HG03060 (cell line): ENCODE results near the gene EDNRA.

ENCODE experiments used
- ATAC-seq: cut with Tn5 transposase; IDR thresholded peaks from one replicate; pipeline ENCODE4 v1.9.1; 2021; ENCODE audit warnings: low read depth, moderate number of reproducible peaks; ENCODE audit not compliant: unreplicated experiment

EDNRA gene

DNA sequence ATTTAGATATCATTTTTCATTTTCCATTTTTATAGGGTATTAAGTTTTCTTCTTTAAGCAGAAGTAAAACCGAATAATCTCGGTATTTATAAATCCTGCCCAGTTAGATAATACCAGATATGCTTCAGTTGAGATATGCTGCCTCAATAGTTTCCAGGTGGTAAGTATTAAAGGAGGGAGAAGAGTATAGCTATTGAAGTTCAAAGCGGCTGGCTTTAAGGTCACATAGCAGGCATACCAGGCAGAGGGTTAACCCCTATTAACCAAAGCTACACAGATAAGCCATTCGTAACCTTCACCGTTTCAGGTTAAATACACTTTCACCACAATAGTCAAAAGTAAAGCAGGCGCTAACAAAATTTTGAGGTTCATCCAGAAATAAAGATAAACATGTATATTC lies 54.2 kb downstream of the EDNRA start:
- no peak for ATAC-seq

DNA sequence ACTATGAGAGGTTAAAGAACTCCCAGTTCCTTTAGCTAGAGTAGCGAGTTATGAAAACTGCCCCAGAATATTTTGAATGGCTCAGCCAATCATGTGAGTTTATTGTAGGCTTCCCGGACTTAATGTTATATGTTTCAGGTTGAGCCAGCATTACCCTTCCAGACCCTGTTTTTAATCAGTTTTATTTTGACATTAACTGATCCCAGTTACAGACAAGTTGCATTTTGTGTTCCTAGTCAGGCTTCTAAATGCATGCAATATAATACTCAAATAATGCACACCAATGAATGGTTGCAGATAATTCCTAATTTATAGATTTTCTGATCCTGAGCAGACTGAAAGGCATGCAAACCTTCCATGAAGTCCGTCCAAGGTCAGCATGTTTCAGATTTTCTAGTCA lies 57.8 kb downstream of the EDNRA start:
- no peak for ATAC-seq

DNA sequence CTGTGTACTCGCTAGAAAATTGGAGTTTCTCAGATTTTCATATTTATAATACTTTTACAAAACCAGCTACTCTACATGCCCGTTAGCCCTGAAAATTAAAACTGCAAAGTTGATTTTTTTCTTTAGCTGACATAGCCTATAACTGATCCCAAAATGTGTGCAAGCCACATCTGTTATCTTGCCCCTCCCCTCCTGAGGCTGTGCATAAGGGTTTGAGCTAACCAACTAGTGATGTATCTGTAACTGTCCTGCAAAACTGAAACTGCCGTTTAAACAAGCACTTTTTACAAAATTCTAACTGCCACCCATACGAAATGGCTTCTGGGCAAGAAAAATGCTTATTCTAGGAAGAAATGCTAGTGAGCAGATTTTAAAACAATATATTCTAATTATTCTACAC lies 59.1 kb downstream of the EDNRA start:
- no peak for ATAC-seq

DNA sequence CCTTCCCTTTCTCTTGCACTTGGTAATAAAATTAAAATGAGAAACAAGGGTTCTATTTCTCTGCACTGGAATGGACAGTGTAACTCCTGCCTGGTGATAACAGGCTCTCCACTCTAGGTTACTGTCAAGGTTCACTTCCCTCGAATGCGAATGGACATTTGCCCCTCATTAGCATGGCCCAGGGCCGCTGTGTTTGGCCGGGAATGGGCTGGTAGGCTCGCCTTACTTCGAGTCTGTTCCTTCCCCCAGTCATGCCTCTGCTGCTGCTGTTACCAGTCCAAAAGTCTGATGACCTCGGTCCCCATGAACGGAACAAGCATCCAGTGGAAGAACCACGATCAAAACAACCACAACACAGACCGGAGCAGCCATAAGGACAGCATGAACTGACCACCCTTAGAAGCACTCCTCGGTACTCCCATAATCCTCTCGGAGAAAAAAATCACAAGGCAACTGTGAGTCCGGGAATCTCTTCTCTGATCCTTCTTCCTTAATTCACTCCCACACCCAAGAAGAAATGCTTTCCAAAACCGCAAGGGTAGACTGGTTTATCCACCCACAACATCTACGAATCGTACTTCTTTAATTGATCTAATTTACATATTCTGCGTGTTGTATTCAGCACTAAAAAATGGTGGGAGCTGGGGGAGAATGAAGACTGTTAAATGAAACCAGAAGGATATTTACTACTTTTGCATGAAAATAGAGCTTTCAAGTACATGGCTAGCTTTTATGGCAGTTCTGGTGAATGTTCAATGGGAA lies 61.5 kb downstream of the EDNRA start:
- ATAC-seq, result no peak

DNA sequence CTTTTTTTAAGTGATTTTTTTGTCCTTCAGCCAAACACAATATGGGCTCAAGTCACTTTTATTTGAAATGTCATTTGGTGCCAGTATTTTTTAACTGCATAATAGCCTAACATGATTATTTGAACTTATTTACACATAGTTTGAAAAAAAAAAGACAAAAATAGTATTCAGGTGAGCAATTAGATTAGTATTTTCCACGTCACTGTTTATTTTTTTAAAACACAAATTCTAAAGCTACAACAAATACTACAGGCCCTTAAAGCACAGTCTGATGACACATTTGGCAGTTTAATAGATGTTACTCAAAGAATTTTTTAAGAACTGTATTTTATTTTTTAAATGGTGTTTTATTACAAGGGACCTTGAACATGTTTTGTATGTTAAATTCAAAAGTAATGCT lies 62.1 kb downstream of the EDNRA start:
- no peak for ATAC-seq

DNA sequence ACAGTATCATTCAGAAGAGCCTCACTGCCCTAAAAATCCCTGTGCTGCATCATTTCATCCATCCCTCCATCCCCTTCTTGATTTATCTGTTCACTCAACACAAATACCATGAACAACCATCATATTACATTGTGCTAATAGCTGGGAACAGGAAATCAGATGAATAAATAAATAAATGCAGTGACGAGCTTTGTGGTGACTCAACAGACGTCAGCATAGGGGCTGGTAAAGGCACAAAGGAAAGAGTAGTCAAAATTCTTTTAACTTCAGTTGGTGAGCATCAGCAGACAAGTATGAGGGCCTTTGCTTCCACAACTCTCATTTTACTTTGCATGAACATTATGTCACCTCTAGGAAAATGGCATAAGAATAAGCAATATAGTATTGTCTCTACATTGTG lies 65.5 kb downstream of the EDNRA start:
- ATAC-seq, result no peak

DNA sequence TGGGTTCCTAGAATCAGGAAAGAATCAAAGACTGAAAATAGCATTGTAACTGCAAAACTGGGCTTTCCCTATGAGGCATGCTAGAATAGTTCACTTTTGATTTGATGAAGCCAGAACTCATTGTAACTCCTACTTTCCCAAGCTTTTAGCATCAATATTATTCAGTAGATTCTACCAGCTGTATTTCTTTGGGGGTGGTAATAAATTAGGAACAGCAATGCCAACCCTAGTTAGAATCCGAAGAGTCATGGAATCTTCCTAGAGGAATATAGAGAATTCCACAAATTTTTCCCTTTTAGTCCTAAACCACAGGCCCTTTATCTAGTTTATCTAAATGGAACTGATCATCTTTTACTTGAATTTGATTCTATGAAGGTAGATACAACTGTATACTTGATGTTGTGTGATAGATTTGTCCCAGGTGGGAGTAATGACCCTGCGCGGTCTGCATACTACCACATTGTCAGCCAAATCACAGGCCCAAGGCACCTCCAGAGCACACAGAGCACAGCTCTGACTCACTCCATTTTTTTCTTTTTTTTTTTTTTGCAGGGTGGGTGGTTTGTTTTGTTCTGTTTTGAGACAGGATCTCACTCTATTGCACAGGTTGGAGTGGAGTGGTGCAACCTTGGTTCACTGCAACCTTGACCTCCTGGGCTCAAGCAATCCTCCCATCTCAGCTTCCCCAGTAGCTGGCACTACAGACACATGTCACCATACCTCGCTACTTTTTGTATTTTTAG lies 66.6 kb downstream of the EDNRA start:
- no peak for ATAC-seq

DNA sequence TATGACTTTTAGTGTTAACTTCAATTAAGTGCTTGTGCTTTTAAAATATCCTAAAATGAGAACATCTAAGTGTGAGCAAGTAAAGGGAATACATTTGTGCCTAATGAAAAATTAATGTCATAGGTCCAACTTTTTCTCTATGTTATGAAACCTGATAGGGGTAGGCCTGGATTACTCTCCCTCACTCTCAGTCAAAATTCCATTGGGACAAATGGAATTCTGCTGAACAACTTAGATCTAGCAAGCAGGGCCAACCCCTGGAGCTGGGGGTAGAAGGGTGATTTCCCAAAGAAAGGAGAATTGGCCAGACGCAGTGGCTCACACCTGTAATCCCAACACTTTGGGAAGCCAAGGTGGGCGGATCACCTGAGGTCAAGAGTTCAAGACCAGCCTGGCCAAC lies 67.4 kb downstream of the EDNRA start:
- no peak for ATAC-seq

DNA sequence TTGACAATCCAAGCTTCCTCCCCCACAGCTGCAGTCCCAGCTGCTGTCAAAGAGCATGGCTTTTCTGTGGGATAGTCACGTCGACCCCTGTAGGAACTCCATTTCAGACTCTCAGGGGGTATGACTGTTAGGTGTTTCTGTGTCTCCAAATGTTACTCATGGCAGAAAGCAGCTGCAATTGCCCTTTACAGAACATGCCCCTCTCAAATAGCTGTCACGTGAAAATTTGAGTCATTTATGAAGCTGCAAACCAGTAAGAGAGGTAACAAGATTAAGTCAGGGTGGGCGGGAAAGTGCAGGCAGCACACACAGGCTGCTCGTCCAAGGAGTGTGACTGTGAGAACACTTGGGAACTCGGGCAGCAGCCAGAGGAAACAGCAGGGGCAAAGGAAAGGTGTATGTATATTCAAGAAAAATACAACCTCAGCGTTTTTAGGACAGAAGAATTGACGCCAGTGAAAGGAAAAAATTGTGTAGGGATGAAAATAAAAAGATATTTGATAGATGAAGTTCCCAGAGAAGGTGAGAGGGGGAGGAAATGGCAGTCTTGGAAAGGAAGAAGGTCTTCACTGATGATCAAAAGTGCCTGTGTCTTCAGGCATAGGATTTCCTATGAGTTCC lies 69.8 kb downstream of the EDNRA start:
- peak; percentile 59 for ATAC-seq

DNA sequence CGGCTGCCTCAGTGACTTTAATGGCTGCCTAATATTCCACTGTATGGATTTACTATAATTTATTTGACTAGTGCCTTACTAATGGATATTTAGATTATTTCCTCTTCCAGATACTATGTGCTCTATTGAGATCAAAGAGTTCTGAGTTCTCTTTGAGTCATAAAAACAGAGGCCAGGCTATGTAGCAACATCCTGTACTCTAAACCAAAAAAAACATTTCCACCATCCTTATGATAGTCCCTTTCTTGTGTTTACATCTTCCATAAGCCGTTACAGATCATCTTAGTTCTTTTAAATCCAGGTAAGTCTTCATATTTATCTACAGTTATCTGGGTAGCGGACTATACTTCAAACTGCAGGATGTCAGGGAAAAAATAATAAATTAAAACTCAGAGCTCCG lies 79.7 kb downstream of the EDNRA start:
- no peak for ATAC-seq

DNA sequence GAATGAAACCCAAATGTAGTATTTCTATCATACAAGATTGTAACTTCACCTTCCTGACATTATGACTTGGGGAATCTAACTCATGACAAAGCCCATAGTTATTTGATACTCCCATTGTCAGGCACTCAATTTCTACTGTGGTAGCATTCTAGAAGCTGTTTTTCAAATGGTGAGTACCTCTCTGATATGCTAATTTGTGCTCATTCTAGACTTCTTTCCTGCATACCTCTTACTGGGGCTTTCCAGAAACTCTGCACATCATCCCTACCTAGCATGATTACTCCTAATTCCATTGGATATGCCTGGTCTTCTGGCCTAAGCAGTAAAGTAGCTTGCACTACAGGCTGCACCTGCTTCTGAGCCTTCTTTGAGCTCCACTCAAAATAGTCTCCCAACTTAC lies 85.9 kb downstream of the EDNRA start:
- no peak for ATAC-seq

DNA sequence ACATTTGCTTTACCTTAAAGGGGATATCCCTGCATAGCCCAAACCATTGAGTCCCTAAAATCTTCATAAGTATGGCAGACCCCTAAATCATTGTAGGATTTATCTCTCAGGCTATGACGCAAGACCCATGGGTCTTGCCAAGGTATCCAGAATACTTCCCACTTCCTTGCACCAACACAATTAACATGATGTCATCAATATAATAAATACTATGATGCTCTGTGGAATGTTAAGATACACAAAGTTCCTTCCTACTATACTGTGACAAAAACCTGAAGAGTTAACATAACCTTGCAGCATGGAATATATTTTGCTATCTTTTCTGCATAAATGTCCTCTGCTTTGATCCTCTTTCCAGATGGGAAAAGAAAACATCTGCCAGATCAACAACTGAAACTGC lies 86.4 kb downstream of the EDNRA start:
- no peak for ATAC-seq

DNA sequence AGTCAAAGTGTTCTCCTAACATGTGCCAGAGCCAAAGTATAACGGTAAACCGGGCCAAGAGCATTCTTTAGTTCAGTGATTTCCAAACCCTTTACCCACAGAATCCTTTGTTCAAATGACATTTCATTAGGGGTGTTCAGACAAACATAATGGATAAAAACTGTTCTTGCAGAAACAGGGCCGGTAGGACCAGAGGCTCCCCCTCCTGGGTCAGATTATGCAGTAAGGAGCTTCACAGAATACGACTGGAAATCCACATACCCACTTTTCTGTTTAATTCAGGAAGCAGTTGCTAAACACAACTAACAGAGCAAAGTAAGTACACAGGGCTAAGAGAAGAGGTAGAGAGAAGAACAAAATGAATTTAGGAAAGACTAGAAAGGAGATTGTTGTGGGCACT lies 89.7 kb downstream of the EDNRA start:
- ATAC-seq, result no peak

DNA sequence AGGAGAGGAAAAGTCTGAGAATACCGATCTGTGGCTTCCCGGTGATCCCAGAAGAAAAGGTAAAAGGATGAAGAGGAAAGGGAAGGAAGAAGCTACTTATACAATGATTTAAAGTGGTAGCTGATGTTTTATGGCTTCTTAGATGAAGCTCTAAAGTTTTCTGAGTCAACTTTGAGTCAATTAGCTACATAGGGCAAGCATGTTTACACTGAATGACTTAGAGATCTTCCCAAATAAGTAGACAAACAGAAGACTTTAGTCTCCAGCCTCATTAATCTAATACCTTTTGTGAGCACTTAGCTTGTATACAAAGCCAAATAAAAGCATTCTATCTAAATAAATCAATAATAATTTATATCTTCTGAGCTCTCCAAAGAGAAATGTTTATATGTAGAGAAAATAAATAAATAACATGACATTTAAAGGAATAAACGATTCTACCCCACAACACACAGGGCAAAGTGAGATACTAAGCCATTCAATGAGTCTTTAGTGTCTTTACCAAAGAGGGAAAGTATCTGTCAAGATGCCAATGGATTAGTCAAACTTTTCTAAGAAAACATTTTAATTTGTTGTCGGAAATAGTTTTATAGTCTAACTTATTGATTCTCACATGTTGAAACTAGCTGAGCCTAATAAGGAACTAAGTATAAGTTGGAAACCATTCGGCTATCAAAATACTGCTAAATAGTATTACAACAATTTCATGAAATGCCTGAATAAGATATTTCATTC lies 90.3 kb downstream of the EDNRA start:
- no peak for ATAC-seq

DNA sequence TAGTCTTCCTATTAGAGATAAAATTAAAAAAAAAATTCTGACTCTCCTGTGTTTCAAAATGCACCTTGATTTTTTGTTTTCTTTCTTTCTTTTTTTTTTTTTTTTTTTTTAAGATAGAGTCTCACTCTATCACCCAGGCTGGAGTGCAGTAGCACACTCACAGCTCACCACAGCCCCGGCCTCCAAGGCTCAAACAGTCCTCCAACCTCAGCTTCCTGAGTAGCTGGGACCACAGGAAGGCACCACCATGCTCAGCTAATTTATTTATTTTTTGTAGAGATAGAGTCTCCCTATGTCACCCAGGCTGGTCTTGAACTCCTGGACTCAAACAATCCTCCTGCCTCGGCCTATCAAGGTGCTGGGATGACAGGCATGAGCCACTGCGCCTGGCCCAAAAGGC lies 95.2 kb downstream of the EDNRA start:
- no peak for ATAC-seq

DNA sequence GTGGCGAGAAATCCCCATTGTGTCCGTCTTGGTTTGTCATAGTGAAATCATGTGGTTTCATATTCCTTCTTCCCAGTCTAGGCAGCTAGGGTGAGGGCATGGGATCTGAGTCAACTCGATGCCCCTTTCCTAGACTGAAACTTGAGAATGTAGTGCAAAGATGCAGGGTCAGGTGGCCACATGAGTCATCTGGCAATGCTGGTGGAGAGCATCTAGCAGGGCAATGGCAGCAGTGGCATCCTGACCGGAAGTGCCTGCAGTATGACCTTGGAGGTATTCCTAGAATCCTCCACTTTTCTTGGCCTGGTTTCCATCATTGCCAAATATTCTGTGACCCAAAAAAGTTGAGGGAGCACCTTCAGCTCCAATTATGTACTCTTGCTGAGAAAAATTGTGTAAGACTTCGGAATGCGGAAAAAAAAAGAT lies 97.2 kb downstream of the EDNRA start:
- ATAC-seq, result no peak

DNA sequence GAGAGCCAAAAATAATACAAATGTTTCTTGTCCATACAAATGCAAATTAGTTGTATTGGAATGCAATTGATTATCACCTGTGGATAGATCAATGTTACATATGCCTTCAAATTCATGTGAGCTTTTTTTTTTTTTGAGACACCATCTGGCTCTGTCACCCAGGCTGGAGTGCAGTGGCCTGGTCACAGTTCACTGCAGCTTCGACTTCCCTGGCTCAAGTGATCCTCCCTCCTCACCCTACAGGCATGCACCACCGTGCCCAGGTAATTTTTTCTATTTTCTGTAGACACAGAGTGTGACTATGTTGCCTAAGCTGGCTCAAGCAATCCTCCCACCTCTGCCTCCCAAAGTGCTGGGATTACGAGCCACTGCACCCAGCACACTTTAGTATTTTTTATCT lies 97.7 kb downstream of the EDNRA start:
- no peak for ATAC-seq

DNA sequence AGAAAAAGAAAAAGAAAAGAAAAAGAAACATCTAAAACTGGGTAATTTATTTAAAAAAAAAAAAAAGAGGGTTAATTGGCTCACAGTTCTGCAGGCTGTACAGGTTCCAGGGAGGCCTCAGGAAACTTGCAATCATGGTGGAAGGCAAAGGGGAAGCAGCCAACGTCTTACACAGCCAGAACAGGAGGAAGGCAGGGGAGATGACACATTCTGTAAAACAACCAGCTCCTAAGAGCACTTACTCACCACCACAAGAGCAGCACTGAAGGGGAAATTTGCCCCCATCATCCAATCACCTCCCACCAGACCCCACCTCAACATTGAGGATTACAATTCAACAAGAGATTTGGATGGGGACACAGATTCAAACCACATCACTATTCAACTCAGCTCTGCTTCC lies 99.5 kb downstream of the EDNRA start:
- ATAC-seq, result no peak

DNA sequence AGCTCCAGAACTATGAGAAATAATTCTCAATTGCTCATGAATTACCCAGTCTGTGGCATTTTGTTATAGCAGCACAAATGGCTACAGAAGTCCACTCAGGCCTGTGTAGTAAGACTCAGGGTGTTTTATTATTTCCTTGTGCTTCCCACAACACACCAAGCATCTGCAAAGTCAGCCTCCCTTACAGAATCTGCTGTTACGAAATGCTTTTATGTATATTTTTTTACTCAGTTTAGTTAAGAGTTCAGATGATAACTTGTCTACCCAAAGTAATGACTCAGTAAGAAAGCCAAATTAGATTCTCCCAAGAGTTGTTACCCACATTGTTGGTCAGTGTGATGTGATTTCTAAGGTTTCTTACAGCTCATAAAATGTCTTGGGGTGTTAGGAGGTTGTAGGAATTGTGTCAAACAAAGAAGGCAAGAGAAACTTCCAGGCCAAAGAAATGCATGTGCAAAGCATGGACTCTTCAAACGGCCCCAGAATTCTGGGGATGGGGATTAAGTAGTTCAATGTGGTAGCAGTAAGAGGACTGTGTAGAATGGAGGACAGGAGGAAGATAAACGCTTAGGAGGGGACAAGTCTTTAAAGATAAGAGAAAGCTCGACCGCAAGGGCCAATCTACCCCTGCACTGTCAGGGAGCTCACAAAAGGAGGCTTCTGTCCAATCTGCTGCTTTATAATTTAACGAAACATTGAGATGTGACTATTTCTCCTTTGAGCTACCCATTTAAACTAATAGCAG lies 100.9 kb downstream of the EDNRA start:
- no peak for ATAC-seq

DNA sequence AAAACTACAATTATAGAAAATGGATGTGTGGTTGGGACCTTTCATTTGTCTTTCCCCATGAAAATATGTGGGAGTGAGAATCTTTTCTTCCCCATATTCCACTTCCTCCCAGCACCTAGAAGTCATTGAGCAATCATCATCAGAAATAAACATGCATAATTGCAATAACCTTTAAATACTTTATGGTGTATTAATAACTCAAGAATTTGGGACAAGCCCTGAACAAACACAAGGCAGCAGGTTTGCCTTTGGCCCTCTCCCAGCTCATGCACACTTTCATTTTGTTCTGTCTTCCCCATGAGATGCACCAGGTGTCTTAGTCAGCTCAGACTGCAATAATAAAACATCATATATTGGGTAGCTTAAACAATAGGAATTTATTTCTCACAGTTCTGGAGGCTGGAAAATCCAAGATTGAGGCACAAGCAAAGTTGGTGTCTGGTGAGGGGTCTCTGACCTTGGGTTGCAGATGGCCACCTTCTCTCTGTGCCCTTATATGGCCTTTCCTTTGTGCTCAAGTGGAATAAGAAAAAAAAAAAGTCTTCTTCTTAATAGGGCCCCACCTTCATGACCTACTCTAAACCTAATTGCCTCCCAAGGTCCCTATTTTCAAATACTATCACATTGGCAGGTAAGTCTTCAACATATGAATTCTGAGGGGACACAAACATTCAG lies 101.6 kb downstream of the EDNRA start:
- ATAC-seq, result no peak
